Activated B cell treated with CpG ODN at 0.5 μM for 24 hours (primary cell): ENCODE data around the gene MAP1A. TPM values are rescaled to one million over a fixed set of nuclear protein-coding genes. Genes with fewer than 3 reads are reported as not detected.

Experiments
- ATAC-seq: fragments of 200-7000 bp; cut with Tn5 transposase; one replicate; pipeline ENCODE4 v1.10.0; 2021; ENCODE audit warnings: low read depth, mild to moderate bottlenecking, moderate library complexity
- CTCF ChIA-PET: fragments of 350-600 bp; sonication (Branson Sonifier 250); formaldehyde crosslinking; loops from one replicate; lab custom pipeline; 2021; ENCODE audit warnings: antibody characterized with exemption; lab: Charles Lee
- POLR2A ChIA-PET: fragments of 350-600 bp; sonication (Branson Sonifier 250); formaldehyde crosslinking; loops from one replicate; lab custom pipeline; 2021; ENCODE audit warnings: antibody characterized with exemption; lab: Charles Lee
- DNase-seq: peaks from one replicate; pipeline ENCODE4 v3.0.0; 2022
- H3K27ac Mint-ChIP-seq: one replicate; pipeline ENCODE4 v1.8.0; 2020; ENCODE audit warnings: mixed read lengths
- H3K27me3 Mint-ChIP-seq: one replicate; pipeline ENCODE4 v1.8.0; 2021; ENCODE audit warnings: mixed read lengths
- H3K36me3 Mint-ChIP-seq: one replicate; pipeline ENCODE4 v1.8.0; 2021; ENCODE audit warnings: low read depth, mixed read lengths
- H3K4me1 Mint-ChIP-seq: one replicate; pipeline ENCODE4 v1.8.0; 2021; ENCODE audit warnings: mixed read lengths
- H3K4me3 Mint-ChIP-seq: one replicate; pipeline ENCODE4 v1.8.0; 2020; ENCODE audit warnings: mild to moderate bottlenecking, mixed read lengths
- H3K9me3 Mint-ChIP-seq: one replicate; pipeline ENCODE4 v1.8.0; 2020; ENCODE audit warnings: mixed read lengths
- intact Hi-C: fragments of 100-400 bp; cut with micrococcal nuclease; formaldehyde crosslinking; loops from one replicate; pipeline ENCODE4 v1.15.1; 2024
- total RNA-seq: library from RNA; stranded (reverse); gene quantifications from 2 replicates; pipeline ENCODE4 v1.2.3, GENCODE V29; 2022
- TF ChIP-seq, protein P1 (sequence below): fragments of 200-600 bp; IDR thresholded peaks from one replicate; pipeline ENCODE4 v1.8.0; 2022; ENCODE audit warnings: antibody characterized with exemption, mild to moderate bottlenecking

Gene MAP1A
- total RNA-seq, 1 donor from 2014 or later: 0.11 TPM

DNA sequence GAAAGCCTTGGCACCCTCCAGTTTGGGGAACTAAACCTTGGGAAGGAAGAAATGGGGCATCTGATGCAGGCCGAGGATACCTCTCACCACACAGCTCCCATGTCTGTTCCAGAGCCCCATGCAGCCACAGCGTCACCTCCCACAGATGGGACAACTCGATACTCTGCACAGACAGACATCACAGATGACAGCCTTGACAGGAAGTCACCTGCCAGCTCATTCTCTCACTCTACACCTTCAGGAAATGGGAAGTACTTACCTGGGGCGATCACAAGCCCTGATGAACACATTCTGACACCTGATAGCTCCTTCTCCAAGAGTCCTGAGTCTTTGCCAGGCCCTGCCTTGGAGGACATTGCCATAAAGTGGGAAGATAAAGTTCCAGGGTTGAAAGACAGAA, 7.7 kb downstream of the MAP1A start:
- ChIA-PET POLR2A (no interaction called here), CTCF (no interaction called here)
- no peak overlapping the region for H3K4me3 Mint-ChIP-seq
- no peaks in the 10 kb centered on the region for H3K4me1 Mint-ChIP-seq
- no peak for ATAC-seq
- no peaks in the 10 kb centered on the region for H3K36me3 Mint-ChIP-seq
- DNase-seq: no peak
- TF ChIP-seq, protein P1, sequence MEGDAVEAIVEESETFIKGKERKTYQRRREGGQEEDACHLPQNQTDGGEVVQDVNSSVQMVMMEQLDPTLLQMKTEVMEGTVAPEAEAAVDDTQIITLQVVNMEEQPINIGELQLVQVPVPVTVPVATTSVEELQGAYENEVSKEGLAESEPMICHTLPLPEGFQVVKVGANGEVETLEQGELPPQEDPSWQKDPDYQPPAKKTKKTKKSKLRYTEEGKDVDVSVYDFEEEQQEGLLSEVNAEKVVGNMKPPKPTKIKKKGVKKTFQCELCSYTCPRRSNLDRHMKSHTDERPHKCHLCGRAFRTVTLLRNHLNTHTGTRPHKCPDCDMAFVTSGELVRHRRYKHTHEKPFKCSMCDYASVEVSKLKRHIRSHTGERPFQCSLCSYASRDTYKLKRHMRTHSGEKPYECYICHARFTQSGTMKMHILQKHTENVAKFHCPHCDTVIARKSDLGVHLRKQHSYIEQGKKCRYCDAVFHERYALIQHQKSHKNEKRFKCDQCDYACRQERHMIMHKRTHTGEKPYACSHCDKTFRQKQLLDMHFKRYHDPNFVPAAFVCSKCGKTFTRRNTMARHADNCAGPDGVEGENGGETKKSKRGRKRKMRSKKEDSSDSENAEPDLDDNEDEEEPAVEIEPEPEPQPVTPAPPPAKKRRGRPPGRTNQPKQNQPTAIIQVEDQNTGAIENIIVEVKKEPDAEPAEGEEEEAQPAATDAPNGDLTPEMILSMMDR: no peak
- peaks cover 6% of the 10 kb centered on the region for H3K27me3 Mint-ChIP-seq
- no peak overlapping the region for H3K27ac Mint-ChIP-seq
- intact Hi-C loops: no loop called here
- no peaks in the 10 kb centered on the region for H3K9me3 Mint-ChIP-seq

GRCh38 chr15:43526261-43526930, 9.0 kb downstream of the MAP1A start:
- no peak overlapping the region for H3K4me3 Mint-ChIP-seq
- peaks cover 5% of the 10 kb centered on the region for H3K27me3 Mint-ChIP-seq
- H3K4me1 Mint-ChIP-seq: no peaks in the 10 kb centered on the region
- TF ChIP-seq, protein P1: no peak
- ChIA-PET POLR2A (no interaction called here), CTCF (no interaction called here)
- intact Hi-C loops: no loop called here
- H3K9me3 Mint-ChIP-seq: no peaks in the 10 kb centered on the region
- ATAC-seq (no peak), DNase-seq (no peak)
- H3K27ac Mint-ChIP-seq: no peak overlapping the region
- H3K36me3 Mint-ChIP-seq: no peaks in the 10 kb centered on the region

GRCh38 chr15:43527016-43527801, 9.8 kb downstream of the MAP1A start:
- ChIA-PET CTCF (no interaction called here), POLR2A (no interaction called here)
- no peak overlapping the region for H3K27ac Mint-ChIP-seq
- H3K27me3 Mint-ChIP-seq: peaks cover 3% of the 10 kb centered on the region
- no peaks in the 10 kb centered on the region for H3K4me1 Mint-ChIP-seq
- H3K4me3 Mint-ChIP-seq: no peak overlapping the region
- no peak for ATAC-seq
- DNase-seq: no peak
- TF ChIP-seq, protein P1: no peak
- no peaks in the 10 kb centered on the region for H3K36me3 Mint-ChIP-seq
- no peaks in the 10 kb centered on the region for H3K9me3 Mint-ChIP-seq
- intact Hi-C loops: no loop called here

DNA sequence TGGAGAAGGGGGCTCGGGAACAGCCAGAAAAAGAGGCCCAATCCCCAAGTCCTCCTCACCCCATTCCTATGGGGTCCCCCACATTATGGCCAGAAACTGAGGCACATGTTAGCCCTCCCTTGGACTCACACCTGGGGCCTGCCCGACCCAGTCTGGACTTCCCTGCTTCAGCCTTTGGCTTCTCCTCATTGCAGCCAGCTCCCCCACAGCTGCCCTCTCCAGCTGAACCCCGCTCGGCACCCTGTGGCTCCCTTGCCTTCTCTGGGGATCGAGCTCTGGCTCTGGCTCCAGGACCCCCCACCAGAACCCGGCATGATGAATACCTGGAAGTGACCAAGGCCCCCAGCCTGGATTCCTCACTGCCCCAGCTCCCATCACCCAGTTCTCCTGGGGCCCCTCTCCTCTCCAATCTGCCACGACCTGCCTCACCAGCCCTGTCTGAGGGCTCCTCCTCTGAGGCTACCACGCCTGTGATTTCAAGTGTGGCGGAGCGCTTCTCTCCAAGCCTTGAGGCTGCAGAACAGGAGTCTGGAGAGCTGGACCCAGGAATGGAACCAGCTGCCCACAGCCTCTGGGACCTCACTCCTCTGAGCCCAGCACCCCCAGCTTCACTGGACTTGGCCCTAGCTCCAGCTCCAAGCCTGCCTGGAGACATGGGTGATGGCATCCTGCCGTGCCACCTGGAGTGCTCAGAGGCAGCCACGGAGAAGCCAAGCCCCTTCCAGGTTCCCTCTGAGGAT, 10.6 kb downstream of the MAP1A start:
- Mint-ChIP-seq H3K4me3 (no peak overlapping the region), H3K9me3 (no peaks in the 10 kb centered on the region), H3K27ac (no peak overlapping the region), H3K27me3 (no peaks in the 10 kb centered on the region), H3K4me1 (no peaks in the 10 kb centered on the region), H3K36me3 (no peaks in the 10 kb centered on the region)
- DNase-seq: no peak
- TF ChIP-seq, protein P1: no peak
- intact Hi-C loops: no loop called here
- no peak for ATAC-seq
- ChIA-PET CTCF (no interaction called here), POLR2A (no interaction called here)

GRCh38 chr15:43528542-43529007, 11.2 kb downstream of the MAP1A start:
- Mint-ChIP-seq H3K4me3 (no peak overlapping the region), H3K27me3 (no peaks in the 10 kb centered on the region), H3K9me3 (no peaks in the 10 kb centered on the region), H3K36me3 (peaks cover under 1% of the 10 kb centered on the region), H3K4me1 (no peaks in the 10 kb centered on the region), H3K27ac (no peak overlapping the region)
- ChIA-PET CTCF (no interaction called here), POLR2A (no interaction called here)
- TF ChIP-seq, protein P1: no peak
- no peak for ATAC-seq
- DNase-seq: no peak
- intact Hi-C loops: no loop called here
